HUDEP-2 (cell line): Measurements from ENCODE around the gene BEND5.

Experiments used
- DNase-seq, 76 experiments: peaks; one replicate each; lab custom pipeline; 2025; ENCODE audit not compliant: unreplicated experiment in 76 of 76; lab: John Stamatoyannopoulos, UW

The BEND5 gene

GRCh38 chr1:48776393-48777218, at the start of gene BEND5:
Gene BEND5, minus strand, starts transcription at chr1:48776891. Its CDS starts 60 bp downstream, at chr1:48776831.
- DNase-seq, result no peak

DNA sequence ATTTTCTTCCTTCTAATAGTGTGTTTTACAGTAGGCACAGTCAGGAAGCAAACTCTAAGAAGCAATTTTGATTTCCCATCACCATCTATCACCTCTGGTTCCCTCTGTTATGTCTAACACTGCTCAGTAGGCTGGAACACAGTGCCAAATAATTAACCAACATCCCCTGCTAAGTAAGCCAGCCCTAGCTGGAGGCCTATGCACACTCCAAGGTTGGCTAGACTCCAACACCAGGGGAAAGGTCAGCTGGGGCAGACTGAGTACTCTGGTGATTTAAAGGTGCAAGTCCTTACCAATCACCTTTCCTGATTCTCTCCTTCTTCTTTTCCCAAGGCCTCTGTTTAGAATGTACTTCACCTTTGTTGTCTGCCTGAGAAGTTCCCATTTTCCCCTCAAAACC, 46.5 kb upstream of the BEND5 start:
- no peak for DNase-seq

- no peak for DNase-seq
These were observed 43.8 kb upstream of the BEND5 start for GRCh38 chr1:48820491-48820890.

- DNase-seq, result peak in 24 of 76 experiments; percentile 0 to 60 (median 10)
These were observed 40.9 kb upstream of the BEND5 start for GRCh38 chr1:48817505-48818114.

DNA sequence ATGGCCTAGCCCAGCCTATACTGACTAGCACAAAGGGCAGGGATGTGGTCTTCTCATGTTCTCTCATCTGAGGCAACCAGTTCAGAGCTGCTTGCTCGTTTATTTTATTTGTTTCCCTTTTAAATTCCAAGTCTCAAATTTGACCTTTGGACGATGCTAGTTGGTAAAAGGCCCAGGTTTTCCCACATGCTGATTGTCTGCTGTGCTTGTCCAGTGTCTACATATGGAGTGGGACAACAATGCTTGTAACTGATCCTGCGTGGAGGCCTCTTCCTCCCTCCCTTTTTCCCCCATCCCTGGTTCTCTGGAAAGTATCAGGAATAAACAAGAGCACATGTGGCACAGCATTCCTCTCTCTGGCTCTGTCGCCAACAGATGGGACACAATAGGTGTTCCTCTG, 34.0 kb upstream of the BEND5 start:
- DNase-seq, result no peak

DNA sequence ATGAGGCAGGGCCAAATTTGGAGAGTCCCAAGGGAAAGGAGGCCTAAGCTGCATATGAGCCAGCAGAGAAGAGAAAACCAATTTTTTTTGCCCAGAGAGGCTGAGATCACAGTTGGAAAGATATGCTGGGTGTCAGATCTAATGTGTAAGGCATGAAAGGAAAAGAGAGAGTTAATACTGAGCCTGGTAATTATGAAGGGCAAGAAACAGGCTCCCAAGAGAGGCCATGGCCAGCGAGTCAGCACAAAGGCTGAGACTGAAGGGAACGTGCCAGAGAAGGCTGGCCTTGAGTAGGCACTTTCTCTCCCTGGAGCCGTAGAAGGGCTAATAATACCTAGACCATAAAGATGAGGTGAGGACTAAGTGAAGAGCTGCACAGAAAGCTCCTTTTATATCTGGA, 31.8 kb upstream of the BEND5 start:
- no peak for DNase-seq

DNA sequence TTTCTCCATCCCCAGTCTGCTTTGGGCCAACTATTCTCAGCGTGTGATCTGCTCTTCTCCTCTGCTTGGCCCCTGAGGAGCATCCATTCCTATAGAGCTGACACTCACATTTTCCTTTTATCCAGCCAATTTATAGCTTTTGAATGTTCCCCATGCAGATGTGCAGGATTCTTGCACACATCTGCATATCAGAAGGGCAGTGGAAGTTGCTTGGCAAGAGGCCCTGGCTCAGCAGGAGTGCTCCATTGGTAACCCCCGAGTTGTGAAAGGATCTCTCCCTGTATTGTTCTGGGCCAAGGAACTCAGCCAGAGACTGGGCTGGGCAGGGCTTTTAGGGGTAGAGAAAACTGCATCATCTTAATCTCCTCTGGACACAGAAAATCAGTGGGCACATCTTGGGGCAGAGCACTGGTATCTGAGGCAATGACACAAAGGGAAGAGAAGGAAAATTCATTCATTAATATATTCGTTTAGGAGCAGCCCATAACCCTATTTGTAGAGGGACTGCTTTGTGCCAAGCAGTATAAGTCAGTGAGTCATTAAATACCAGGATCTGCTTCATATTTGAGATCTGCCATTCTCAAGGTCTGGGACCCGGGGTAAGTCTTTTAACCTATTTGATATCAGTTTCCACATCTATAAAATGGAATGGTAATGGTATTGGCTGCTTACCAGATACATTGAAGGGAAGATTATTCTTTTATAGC, 31.0 kb upstream of the BEND5 start:
- no peak for DNase-seq

DNA sequence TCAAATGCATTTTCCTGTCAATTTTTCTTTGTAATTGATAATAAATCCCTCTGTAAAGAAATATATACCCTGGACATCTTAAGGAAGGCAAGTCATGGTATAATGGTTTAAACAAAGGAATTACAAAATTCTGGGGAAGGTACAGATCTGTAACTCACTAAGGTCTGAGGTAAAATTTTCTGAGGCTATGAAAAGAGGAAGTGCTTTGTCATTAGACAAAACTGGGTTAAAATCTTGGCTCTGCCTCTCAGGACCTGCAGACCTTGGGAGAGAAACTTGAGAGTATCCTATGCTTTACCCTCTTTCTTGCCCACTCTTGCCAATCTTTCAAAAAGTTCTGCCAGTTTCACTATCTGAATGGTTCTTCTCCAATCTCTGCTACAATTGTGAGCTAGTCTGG, 26.8 kb upstream of the BEND5 start:
- no peak for DNase-seq

DNA sequence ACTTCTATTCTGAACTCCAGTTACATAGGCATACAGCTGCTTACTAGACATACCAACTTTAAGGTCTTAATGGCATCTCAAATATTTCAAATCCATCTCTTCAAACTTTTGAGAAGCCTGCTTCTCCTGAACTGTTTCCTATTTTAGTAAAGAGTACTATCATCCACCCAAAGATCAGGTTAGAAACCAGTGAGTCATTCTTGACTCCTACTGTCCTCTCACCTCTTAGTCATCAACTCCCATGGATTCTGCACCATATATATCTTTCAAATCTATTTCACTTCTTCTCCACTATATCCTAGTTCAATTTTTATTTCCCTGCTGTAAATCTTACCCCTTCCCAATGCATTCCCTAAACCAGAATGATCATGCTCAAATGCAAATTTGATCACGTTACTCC, 18.1 kb upstream of the BEND5 start:
- DNase-seq, result no peak

- no peak for DNase-seq
These were observed 17.2 kb upstream of the BEND5 start for GRCh38 chr1:48793863-48794262.

GRCh38 chr1:48792961-48793360, 16.3 kb upstream of the BEND5 start:
- DNase-seq, result no peak

DNA sequence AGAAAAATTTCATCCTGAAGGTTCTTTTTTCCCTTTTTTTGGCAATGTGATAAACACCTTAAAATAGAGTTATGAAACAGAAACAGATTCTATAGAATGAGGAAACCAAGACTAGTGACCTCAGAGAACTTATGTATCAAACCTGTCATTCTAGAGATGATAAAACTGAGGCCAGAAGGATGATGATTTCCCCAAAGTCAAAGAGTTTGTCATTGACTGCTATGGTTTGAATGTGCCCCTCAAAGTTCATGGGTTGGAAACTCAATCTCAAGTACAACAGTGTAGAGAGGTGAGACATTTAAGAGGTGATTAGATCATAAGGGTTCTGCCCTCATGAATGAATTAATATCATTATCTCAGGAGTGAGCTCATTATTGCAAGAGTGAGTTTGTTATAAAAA, 13.7 kb upstream of the BEND5 start:
- DNase-seq, result no peak

- DNase-seq, result no peak
These were observed 13.2 kb upstream of the BEND5 start for GRCh38 chr1:48789903-48790302.

- no peak for DNase-seq
These were observed 9.2 kb upstream of the BEND5 start for GRCh38 chr1:48785869-48786268.

- DNase-seq, result no peak
These were observed 7.6 kb upstream of the BEND5 start for GRCh38 chr1:48784301-48784700.

- DNase-seq, result peak in 1 of 76 experiments; percentile 2
These were observed 666 bp upstream of the BEND5 start for GRCh38 chr1:48777219-48777895.

DNA sequence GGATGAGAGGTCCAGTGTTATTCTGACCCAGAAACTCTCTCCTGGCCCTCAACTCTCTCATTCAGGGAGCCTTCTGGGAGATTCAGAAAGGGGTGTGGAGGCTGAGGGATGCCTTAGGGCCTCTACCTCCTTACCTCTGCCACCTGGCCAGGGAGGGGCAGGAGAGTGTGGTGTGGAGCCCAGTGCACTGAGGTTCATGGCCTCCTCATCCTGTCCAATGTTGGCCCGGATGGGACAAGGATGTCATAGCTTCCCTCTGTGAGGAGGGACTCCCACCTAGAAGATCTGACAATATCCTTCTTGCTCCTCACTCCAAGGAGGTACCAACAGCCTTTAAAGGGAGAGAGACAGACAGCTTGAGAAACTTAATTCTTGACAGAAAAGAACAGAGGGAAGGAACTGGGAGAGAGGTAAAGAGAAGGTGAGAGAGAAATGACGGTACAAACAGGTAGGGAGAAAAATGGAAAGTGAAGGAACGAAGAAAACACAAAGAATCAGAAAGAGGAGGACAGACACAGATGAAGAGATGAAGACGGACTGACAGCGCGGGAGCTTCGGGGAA, 779 bp downstream of the BEND5 start:
- DNase-seq, result no peak

DNA sequence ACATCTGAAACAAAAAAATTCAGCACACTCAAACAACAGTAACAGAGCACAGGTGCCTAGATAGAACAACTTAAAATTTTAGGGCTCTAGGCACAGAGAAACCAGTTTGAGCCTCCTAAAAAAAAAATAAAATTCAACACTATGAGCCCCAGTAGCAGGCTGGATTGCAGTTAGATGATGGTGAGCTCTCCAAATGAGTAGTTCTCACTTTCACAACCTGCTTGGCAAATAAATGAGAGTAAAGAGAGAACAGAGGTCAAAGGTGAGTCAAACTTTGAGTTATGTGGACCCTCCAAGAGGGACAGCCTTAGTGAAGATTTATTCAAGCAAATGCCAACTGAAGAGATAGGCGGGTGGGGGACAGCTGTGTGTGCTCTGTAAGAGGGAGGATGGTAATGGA, 3.6 kb downstream of the BEND5 start:
- no peak for DNase-seq

DNA sequence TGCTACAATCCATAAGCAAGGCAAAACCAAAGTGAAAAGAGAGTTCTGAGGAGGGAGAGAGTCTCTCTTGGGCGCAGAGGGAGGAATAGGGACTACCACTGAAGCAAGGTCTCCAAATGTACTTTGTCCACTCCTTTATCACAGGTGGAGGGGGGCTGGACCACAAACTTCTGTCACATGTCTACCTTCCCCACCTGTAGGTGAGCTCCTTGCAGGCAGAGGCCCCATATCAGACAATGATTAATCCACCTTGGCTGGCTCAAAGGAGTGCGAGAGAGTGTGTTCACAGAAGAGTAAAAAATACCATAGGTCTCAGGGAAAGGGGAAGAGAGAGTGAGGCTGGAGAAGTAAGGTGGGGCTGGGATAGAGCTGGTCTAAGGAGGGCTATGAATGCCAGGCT, 4.5 kb downstream of the BEND5 start:
- no peak for DNase-seq

DNA sequence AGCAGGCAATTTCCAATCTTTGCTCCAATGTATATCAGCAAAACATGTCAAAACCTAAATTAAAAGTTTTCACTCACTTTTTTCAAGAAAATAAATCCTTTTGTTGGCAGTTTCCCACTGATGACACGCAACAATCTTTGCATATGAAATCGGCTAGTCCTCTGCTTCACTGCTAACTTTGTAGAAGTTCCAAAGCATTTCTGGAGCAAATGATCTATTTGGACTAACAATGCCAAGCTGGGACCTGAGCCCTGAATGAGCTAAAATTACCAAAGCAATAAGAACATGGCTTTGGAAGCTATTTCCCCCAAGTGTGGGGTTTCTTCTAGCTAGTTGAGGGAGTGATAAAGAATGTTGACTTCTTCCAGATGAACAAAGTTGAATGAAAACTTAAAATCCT, 5.1 kb downstream of the BEND5 start:
- no peak for DNase-seq

GRCh38 chr1:48767975-48768510, 8.6 kb downstream of the BEND5 start:
- DNase-seq, result no peak
